Natural killer cell (primary cell): ENCODE results near the gene TAF8. TPM values are rescaled to one million over a fixed set of nuclear protein-coding genes. Genes with fewer than 3 reads are reported as not detected.
A peak's percentile ranks its signal among the peaks of the same experiment; 100 is the strongest.

Experiments
- ATAC-seq, 3 donors: fragments of 150-1000 bp in 2 of 3; fragments of 200-7000 bp in 1 of 3; cut with Tn5 transposase; 1 replicate in 1 of 3; 2 replicates in 2 of 3; pipeline ENCODE4 v1.10.0; 2021; ENCODE audit warnings: mild to moderate bottlenecking in 2 of 3, moderate library complexity in 2 of 3
- DNase-seq, 2 donors: peaks; one replicate each; pipeline versions ENCODE4 v3.0.0 to v3.0.0-alpha.2; 2013 to 2021; ENCODE audit warnings: mixed read lengths in 1 of 2
- H3K27ac ChIP-seq: one replicate; pipeline ENCODE4 v1.5.1; 2013; ENCODE audit warnings: mild to moderate bottlenecking, low read length
- H3K27me3 ChIP-seq: one replicate; pipeline ENCODE4 v1.6.1; 2013; ENCODE audit warnings: low read length; ENCODE audit not compliant: control insufficient read depth, insufficient read depth
- H3K36me3 ChIP-seq: one replicate; pipeline ENCODE4 v1.6.1; 2013; ENCODE audit warnings: low read length; ENCODE audit not compliant: control insufficient read depth, insufficient read depth
- H3K4me1 ChIP-seq: one replicate; pipeline ENCODE4 v1.6.1; 2013; ENCODE audit warnings: low read length; ENCODE audit not compliant: control insufficient read depth, insufficient read depth
- H3K4me3 ChIP-seq: one replicate; pipeline ENCODE4 v1.5.1; 2013; ENCODE audit warnings: low read length
- H3K9me3 ChIP-seq: one replicate; pipeline ENCODE4 v1.6.1; 2013; ENCODE audit warnings: low read length; ENCODE audit not compliant: control insufficient read depth, insufficient read depth
- H3K27ac Mint-ChIP-seq, 2 donors: one replicate each; pipeline ENCODE4 v1.8.0; 2022; ENCODE audit warnings: mild to moderate bottlenecking in 2 of 2, mixed read lengths in 2 of 2, moderate library complexity in 1 of 2
- H3K27me3 Mint-ChIP-seq, 2 donors: one replicate each; pipeline ENCODE4 v1.8.0; 2022; ENCODE audit warnings: low read depth in 2 of 2, mixed read lengths in 2 of 2
- H3K36me3 Mint-ChIP-seq: one replicate; pipeline ENCODE4 v1.8.0; 2022; ENCODE audit warnings: mixed read lengths
- H3K4me1 Mint-ChIP-seq, 2 donors: one replicate each; pipeline ENCODE4 v1.8.0; 2022; ENCODE audit warnings: mixed read lengths in 2 of 2
- H3K4me3 Mint-ChIP-seq: one replicate; pipeline ENCODE4 v1.8.0; 2022; ENCODE audit warnings: mild to moderate bottlenecking, moderate library complexity, mixed read lengths
- H3K9me3 Mint-ChIP-seq, 2 donors: one replicate each; pipeline ENCODE4 v1.8.0; 2022; ENCODE audit warnings: mixed read lengths in 2 of 2
- WGBS: methylation state at CpG from one replicate; pipeline ENCODE4 v1.1.7; 2013; ENCODE audit warnings: missing lambda C conversion rate; ENCODE audit not compliant: insufficient coverage; 5-methylcytosine and 5-hydroxymethylcytosine counted together
- intact Hi-C: fragments of 100-400 bp; cut with micrococcal nuclease; formaldehyde crosslinking; loops from one replicate; pipeline ENCODE4 v1.14.2; 2022
- total RNA-seq, 4 donors: library from RNA; stranded (reverse); fragments of 120-200 nt in 1 of 4; gene quantifications; one replicate each; pipeline versions ENCODE4 v1.2.3 to v1.2.4, GENCODE V29; 2013 to 2022
- TF ChIP-seq, protein P1 (sequence below): fragments of 200-600 bp; IDR thresholded peaks from one replicate; pipeline ENCODE4 v1.8.0; 2022; ENCODE audit warnings: antibody characterized with exemption

Gene TAF8
- total RNA-seq, 3 donors from 2014 or later (not counting 1 experiment from before 2014, with no cell fraction given): 38.4 to 54.2 (median 47.5) TPM

DNA sequence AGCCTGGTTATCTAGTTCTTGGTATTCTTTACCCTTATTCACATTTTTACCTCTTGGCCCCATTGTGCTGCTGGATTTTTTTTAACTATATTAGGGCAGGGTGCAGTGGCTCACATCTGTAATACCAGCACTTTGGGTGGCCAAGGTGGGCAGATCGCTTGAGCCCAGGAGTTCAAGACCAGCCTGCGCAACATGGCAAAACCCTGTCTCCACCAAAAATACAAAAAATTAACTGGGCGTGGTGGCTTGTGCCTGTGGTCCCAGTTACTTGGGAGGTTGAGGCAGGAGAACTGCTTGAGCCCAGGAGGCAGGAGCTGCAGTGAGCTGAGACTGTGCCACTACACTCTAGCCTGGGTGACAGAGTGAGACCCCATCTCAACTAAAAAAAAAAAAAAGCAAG, 12.2 kb upstream of the TAF8 start:
- Mint-ChIP-seq H3K27ac (peak overlapping the region; percentile 31 to 97), H3K4me1 (peaks cover 51 to 59% of the 10 kb centered on the region in 2 donors), H3K27me3 (no peaks in the 10 kb centered on the region), H3K4me3 (peak overlapping the region; percentile 13), H3K9me3 (no peaks in the 10 kb centered on the region), H3K36me3 (no peaks in the 10 kb centered on the region)
- Histone ChIP-seq H3K36me3 (peaks cover 11% of the 10 kb centered on the region), H3K27me3 (no peaks in the 10 kb centered on the region), H3K27ac (peak overlapping the region; percentile 19), H3K4me3 (no peak overlapping the region), H3K9me3 (no peaks in the 10 kb centered on the region), H3K4me1 (peaks cover 82% of the 10 kb centered on the region)
- no peak for ATAC-seq
- intact Hi-C loops: no loop called here
- WGBS: 100% methylated on average over 1 of the region's 3 CpGs
- TF ChIP-seq, protein P1, sequence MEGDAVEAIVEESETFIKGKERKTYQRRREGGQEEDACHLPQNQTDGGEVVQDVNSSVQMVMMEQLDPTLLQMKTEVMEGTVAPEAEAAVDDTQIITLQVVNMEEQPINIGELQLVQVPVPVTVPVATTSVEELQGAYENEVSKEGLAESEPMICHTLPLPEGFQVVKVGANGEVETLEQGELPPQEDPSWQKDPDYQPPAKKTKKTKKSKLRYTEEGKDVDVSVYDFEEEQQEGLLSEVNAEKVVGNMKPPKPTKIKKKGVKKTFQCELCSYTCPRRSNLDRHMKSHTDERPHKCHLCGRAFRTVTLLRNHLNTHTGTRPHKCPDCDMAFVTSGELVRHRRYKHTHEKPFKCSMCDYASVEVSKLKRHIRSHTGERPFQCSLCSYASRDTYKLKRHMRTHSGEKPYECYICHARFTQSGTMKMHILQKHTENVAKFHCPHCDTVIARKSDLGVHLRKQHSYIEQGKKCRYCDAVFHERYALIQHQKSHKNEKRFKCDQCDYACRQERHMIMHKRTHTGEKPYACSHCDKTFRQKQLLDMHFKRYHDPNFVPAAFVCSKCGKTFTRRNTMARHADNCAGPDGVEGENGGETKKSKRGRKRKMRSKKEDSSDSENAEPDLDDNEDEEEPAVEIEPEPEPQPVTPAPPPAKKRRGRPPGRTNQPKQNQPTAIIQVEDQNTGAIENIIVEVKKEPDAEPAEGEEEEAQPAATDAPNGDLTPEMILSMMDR: no peak
- DNase-seq: no peak

DNA sequence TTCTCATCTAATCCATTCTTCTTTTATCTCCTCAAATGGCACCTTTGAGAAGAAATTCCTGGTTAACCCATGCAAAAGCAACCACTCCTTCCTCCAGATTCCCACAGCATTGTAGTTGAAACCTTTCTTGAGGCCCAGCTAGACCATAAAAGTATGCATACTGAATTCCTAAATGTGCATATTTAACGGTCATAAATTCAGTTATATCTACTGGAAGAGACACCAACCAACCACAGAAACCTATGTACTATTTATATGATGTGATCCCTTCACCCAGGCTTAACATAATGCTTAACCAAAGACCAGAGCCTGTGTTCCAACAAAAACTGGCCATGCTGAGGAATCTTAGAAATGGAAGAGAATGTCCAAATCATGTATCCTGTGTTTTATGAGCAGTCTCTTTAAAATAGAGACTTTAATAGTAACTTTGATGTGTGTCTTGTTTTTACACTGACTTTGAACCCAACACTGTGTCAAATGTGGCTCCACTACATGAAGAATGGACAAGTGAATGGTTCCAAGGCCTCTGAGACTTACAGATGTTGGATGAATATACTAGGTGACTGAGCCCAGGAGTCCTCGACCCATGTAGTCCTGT, 11.4 kb upstream of the TAF8 start:
- Mint-ChIP-seq H3K4me3 (peak overlapping the region; percentile 91), H3K27ac (peak overlapping the region; percentile 87 to 97), H3K36me3 (no peaks in the 10 kb centered on the region), H3K9me3 (no peaks in the 10 kb centered on the region), H3K27me3 (no peaks in the 10 kb centered on the region), H3K4me1 (peaks cover 56 to 61% of the 10 kb centered on the region in 2 donors)
- WGBS: 25% methylated on average over 2 of the region's 2 CpGs
- TF ChIP-seq, protein P1: no peak
- Histone ChIP-seq H3K27me3 (no peaks in the 10 kb centered on the region), H3K27ac (peak overlapping the region; percentile 53), H3K4me3 (peak overlapping the region; percentile 8), H3K4me1 (peaks cover 90% of the 10 kb centered on the region), H3K9me3 (no peaks in the 10 kb centered on the region), H3K36me3 (peaks cover 18% of the 10 kb centered on the region)
- DNase-seq (peak in 1 of 2 donors; percentile 6), ATAC-seq (no peak)
- intact Hi-C loops: loop anchor here (1.0 kb wide), 1 partner anchor 17 kb away; no protein-coding TSS in a partner anchor

DNA sequence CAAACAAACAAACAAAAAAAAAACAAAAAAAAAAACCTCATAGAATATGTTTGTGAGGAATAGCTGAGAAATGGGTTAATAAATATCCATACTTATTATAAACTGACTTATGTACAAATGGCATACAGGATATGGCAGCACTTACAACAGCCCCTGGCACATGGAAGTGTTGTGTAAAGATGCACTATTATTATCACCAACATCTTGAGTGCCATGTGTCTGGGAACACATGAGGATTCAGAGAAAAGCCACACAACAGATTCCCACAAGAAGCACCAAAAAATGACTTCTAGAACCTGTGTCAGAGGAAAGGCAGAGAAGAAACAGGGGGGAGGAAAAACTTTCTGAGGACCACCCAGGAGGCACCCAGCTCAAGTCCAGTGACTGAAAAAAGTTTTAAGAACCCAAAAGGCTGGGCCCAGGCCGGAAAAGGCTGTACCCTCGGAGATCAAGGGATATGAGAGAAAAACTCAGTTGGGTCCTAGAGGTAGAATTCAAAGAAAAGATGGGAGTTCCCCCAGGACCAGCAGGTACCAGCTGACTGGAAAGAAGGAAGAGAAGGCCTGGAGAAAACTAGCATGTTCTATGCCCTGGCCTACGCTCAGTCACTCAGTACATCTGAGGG, 9.4 kb upstream of the TAF8 start:
- TF ChIP-seq, protein P1: no peak
- Mint-ChIP-seq H3K9me3 (no peaks in the 10 kb centered on the region), H3K4me3 (peak overlapping the region; percentile 91), H3K4me1 (peaks cover 66 to 70% of the 10 kb centered on the region in 2 donors), H3K36me3 (no peaks in the 10 kb centered on the region), H3K27ac (peak overlapping the region; percentile 87 to 97), H3K27me3 (no peaks in the 10 kb centered on the region)
- Histone ChIP-seq H3K9me3 (no peaks in the 10 kb centered on the region), H3K36me3 (peaks cover 20% of the 10 kb centered on the region), H3K4me1 (peaks cover 97% of the 10 kb centered on the region), H3K27ac (peak overlapping the region; percentile 4), H3K27me3 (no peaks in the 10 kb centered on the region), H3K4me3 (no peak overlapping the region)
- 72% methylated on average over 3 of the region's 3 CpGs for WGBS
- no peak for ATAC-seq
- intact Hi-C loops: no loop called here
- peak in 1 of 2 donors; percentile 30 for DNase-seq
